Heart left ventricle (tissue), 13 donors: ENCODE measurements around the gene PEX11G.

Experiments
- CTCF ChIP-seq, 12 donors: fragments of 200-600 bp; sonication (generic) in 4 of 12; IDR thresholded peaks; one replicate each; pipeline versions ENCODE4 v1.5.0 to v1.8.0; 2018 to 2022; ENCODE audit warnings: antibody characterized with exemption in 12 of 12, mild to moderate bottlenecking in 5 of 12
- POLR2A ChIP-seq, 2 donors: fragments of 450-650 bp; IDR thresholded peaks; one replicate each; pipeline ENCODE4 v1.6.1; 2017; ENCODE audit warnings: antibody characterized with exemption in 2 of 2, mild to moderate bottlenecking in 2 of 2, moderate library complexity in 2 of 2
- donor health status: ischemic (EF 13 %, LVEDD 7.1; RV severe dilation, severe dysfunction).
- donor health status: DM: no; HTN: yes; CAD: no.
- donor health status: DM: no; HTN: no; CAD: no.
- donor health status: ischemic (EF 25% LVEDD 6.9; RV normal size, moderate dysfunction).
- donor health status: ischemic (EF 25% LVEDD 5.7; RV mildly dilated, moderate dysfunction).
- donor health status: ischemic (EF 35%, LVEDD 5.7; RV mildly dilated, moderate dysfunction).
- donor health status: nonischemic (EF 11% LVEDD 7.7; RV severe dilation, severe dysfunction).
- donor health status: DM: yes; HTN: yes; CAD: no.
- donor health status: PGD.
- donor health status: ischemic (EF 29% LVEDD 5.4; RV normal size, mild dysfunction).
- donor health status: nonischemic (EF 23%, LVEDD 6.1; RV moderate dilation, normal function).

- TF ChIP-seq POLR2A (IDR thresholded peaks at IDR 0.05) (no peak), CTCF (IDR thresholded peaks at IDR 0.05) (no peak)
Observed at GRCh38 chr19:7455600-7456296, 33.1 kb downstream of the PEX11G start.
